PFSK-1 (cell line): Measurements from ENCODE around the gene C4orf33.

Source experiments
- POLR2AphosphoS5 ChIP-seq: IDR thresholded peaks from 2 replicates; pipeline ENCODE4 v1.6.1; 2012; ENCODE audit warnings: low read depth, mild to moderate bottlenecking, control low read depth, low read length, moderate library complexity
- SIN3A ChIP-seq: IDR thresholded peaks from 2 replicates; pipeline ENCODE4 v1.6.1; 2012; ENCODE audit warnings: mild to moderate bottlenecking, low read length, moderate library complexity, borderline replicate concordance; ENCODE audit not compliant: insufficient read depth
- TAF1 ChIP-seq: IDR thresholded peaks from 2 replicates; pipeline ENCODE4 v1.6.1; 2012; ENCODE audit warnings: low read length, control low read depth, borderline replicate concordance; ENCODE audit not compliant: insufficient read depth

DNA sequence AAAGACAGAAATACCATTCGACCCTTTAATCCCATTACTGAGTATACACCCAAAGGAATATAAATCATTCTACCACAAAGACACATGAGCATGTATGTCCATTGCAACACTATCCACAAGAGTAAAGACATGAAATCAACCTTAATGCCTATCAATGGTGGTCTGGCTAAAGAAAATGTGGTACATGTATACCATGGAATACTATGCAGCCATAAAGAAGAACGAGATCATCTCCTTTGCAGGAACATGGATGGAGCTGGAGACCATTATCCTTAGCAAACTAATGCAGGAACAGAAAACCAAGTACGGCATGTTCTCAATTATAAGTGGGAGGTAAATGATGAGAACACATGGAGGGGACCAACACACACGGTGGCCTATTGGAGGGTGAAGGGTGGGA, 10.5 kb upstream of the C4orf33 start:
- no peak for TF ChIP-seq SIN3A
- TF ChIP-seq POLR2AphosphoS5: no peak
- no peak for TF ChIP-seq TAF1
